MCF 10A (cell line): Measurements from ENCODE around the gene CITED4. TPM values are rescaled to one million over a fixed set of nuclear protein-coding genes. Genes with fewer than 3 reads are reported as not detected.

Experiments
- BruUV-seq: library from RNA; stranded (reverse); fragments of 400-500 nt; replicated peaks from 2 replicates; lab custom pipeline; 2021; lab: Mats Ljungman, UMichigan
- CTCF ChIA-PET: fragments of 300-600 bp; sonication (Branson Sonifier 250); formaldehyde crosslinking; extraction: SDS; loops from one replicate; lab custom pipeline; 2021; ENCODE audit warnings: antibody characterized with exemption, inconsistent platforms; lab: Yijun Ruan, JAX
- POLR2A ChIA-PET: fragments of 300-600, 350-650 bp; sonication (Branson Sonifier 250); formaldehyde crosslinking; extraction: SDS; loops from one replicate; lab custom pipeline; 2020; ENCODE audit warnings: antibody characterized with exemption, inconsistent platforms; lab: Yijun Ruan, JAX
- DNase-seq: peaks from one replicate; pipeline ENCODE4 v3.0.0-alpha.2; 2018; ENCODE audit not compliant: unreplicated experiment
- H3K27ac Mint-ChIP-seq: one replicate; pipeline ENCODE4 v1.8.0; 2022; ENCODE audit warnings: mild to moderate bottlenecking, low read depth, mixed read lengths; ENCODE audit not compliant: unreplicated experiment
- H3K27me3 Mint-ChIP-seq: one replicate; pipeline ENCODE4 v1.8.0; 2022; ENCODE audit warnings: mixed read lengths; ENCODE audit not compliant: insufficient read depth, unreplicated experiment
- H3K36me3 Mint-ChIP-seq: one replicate; pipeline ENCODE4 v1.8.0; 2022; ENCODE audit warnings: mild to moderate bottlenecking, moderate library complexity, mixed read lengths; ENCODE audit not compliant: insufficient read depth, unreplicated experiment
- H3K4me1 Mint-ChIP-seq: one replicate; pipeline ENCODE4 v1.8.0; 2022; ENCODE audit warnings: mixed read lengths; ENCODE audit not compliant: insufficient read depth, unreplicated experiment
- H3K4me3 Mint-ChIP-seq: one replicate; pipeline ENCODE4 v1.8.0; 2022; ENCODE audit warnings: mild to moderate bottlenecking, moderate library complexity, mixed read lengths; ENCODE audit not compliant: unreplicated experiment
- H3K9me3 Mint-ChIP-seq: one replicate; pipeline ENCODE4 v1.8.0; 2022; ENCODE audit warnings: mixed read lengths; ENCODE audit not compliant: unreplicated experiment
- intact Hi-C: fragments of 100-400 bp; cut with micrococcal nuclease; formaldehyde crosslinking; loops from 2 replicates; pipeline ENCODE4 v1.14.1; 2022
- total RNA-seq: library from RNA; stranded (reverse); gene quantifications from 2 replicates; pipeline ENCODE4 v1.2.3, GENCODE V29; 2022
- TF ChIP-seq, protein P1 (sequence below): fragments of 200-600 bp; IDR thresholded peaks from one replicate; pipeline ENCODE4 v1.8.0; 2022; ENCODE audit warnings: antibody characterized with exemption, mild to moderate bottlenecking; ENCODE audit not compliant: unreplicated experiment

CITED4 gene
- total RNA-seq, 1 experiment from 2014 or later, result 43.5 TPM

DNA sequence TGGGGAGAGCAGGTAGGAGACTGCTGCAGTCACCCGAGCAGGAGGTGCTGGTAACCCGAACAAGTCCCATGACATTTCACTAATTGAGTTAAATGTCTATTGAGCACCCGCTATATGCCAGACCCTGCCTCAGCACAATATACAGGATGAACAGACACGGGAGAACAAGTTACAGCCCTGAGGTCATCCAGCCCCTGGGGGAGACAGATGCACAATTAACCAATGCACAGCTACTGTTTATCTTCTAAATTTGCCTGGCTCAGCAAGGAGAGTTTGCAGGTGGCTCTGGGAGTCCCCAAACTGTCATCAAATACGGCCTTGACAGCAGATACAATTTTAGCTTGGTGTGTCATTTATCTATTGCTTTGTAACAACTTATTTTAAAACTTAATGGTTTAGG, 18.1 kb downstream of the CITED4 start:
- H3K4me1 Mint-ChIP-seq, result no peaks in the 10 kb centered on the region
- TF ChIP-seq, protein P1, sequence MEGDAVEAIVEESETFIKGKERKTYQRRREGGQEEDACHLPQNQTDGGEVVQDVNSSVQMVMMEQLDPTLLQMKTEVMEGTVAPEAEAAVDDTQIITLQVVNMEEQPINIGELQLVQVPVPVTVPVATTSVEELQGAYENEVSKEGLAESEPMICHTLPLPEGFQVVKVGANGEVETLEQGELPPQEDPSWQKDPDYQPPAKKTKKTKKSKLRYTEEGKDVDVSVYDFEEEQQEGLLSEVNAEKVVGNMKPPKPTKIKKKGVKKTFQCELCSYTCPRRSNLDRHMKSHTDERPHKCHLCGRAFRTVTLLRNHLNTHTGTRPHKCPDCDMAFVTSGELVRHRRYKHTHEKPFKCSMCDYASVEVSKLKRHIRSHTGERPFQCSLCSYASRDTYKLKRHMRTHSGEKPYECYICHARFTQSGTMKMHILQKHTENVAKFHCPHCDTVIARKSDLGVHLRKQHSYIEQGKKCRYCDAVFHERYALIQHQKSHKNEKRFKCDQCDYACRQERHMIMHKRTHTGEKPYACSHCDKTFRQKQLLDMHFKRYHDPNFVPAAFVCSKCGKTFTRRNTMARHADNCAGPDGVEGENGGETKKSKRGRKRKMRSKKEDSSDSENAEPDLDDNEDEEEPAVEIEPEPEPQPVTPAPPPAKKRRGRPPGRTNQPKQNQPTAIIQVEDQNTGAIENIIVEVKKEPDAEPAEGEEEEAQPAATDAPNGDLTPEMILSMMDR, result no peak
- H3K27me3 Mint-ChIP-seq, result no peaks in the 10 kb centered on the region
- no peak for DNase-seq
- H3K27ac Mint-ChIP-seq, result no peak overlapping the region
- intact Hi-C loops, result no loop called here
- peaks cover 8% of the 10 kb centered on the region for H3K9me3 Mint-ChIP-seq
- ChIA-PET CTCF (interaction anchor here (0.6 to 19.7 kb wide), 3 partner anchors 29 to 103 kb away, joined by 3 to 609 read pairs (median 4); no protein-coding TSS in a partner anchor), POLR2A (interaction anchor here (1.1 kb wide), 3 partner anchors 17 to 285 kb away, joined by 3 to 4 read pairs (median 3); no protein-coding TSS in a partner anchor)
- H3K4me3 Mint-ChIP-seq, result no peak overlapping the region
- no peaks in the 10 kb centered on the region for H3K36me3 Mint-ChIP-seq
- BruUV-seq, result no TSS peak

DNA sequence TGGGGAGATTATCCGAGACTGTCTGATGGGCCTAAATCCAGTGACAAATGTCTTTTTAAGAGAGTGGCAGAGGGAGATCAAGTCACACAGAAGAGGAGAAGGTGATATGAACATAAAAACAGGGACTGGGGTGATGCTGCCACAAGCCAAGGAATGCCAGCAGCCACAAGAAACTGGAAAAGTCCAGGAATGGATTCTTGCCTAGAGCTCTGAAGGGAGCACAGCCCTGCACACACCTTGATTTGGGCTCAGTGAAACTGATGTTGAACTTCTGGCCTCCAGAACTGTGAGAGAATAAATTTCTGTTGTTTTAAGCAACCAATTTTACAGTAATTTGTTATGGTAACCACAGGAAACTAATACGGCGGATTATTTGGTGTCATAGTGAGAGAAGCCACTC, 19.5 kb downstream of the CITED4 start:
- no peak overlapping the region for H3K27ac Mint-ChIP-seq
- H3K9me3 Mint-ChIP-seq, result peaks cover 8% of the 10 kb centered on the region
- intact Hi-C loops, result no loop called here
- TF ChIP-seq, protein P1, result no peak
- POLR2A ChIA-PET, result interaction anchor here (0.6 kb wide), 1 partner anchor 161 kb away, joined by 3 read pairs; no protein-coding TSS in a partner anchor
- no peaks in the 10 kb centered on the region for H3K4me1 Mint-ChIP-seq
- no peaks in the 10 kb centered on the region for H3K36me3 Mint-ChIP-seq
- DNase-seq, result no peak
- BruUV-seq, result no TSS peak
- CTCF ChIA-PET, result interaction anchor here (1.2 kb wide), 1 partner anchor 110 kb away, joined by 5 read pairs; no protein-coding TSS in a partner anchor
- no peak overlapping the region for H3K4me3 Mint-ChIP-seq
- H3K27me3 Mint-ChIP-seq, result no peaks in the 10 kb centered on the region

DNA sequence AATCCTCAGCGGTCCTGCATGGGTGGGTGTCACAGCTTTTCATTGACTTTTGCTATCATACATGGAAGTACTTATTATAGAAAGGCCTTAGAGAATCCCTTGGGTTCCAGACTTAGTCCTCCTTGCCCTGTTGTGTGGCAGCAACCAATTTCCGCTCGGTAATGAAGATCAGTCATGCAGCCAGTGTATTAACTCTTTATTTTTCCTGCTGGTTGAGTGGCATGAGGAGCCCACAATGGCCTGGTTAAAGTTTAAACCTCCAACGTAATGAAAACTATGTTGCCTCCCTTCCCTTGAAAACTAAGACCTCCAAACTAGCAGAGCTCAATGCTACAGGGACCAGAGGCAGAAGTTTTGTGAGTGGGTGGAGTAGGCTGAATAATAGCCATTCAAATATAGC, 20.0 kb downstream of the CITED4 start:
- POLR2A ChIA-PET, result interaction anchor here (0.6 kb wide), 1 partner anchor 162 kb away, joined by 3 read pairs; no protein-coding TSS in a partner anchor
- no peaks in the 10 kb centered on the region for H3K27me3 Mint-ChIP-seq
- DNase-seq, result no peak
- peaks cover 8% of the 10 kb centered on the region for H3K9me3 Mint-ChIP-seq
- TF ChIP-seq, protein P1, result no peak
- H3K27ac Mint-ChIP-seq, result no peak overlapping the region
- no peaks in the 10 kb centered on the region for H3K4me1 Mint-ChIP-seq
- H3K4me3 Mint-ChIP-seq, result no peak overlapping the region
- CTCF ChIA-PET, result interaction anchor here (1.2 kb wide), 1 partner anchor 111 kb away, joined by 5 read pairs; no protein-coding TSS in a partner anchor
- H3K36me3 Mint-ChIP-seq, result no peaks in the 10 kb centered on the region
- intact Hi-C loops, result no loop called here
- BruUV-seq, result no TSS peak

DNA sequence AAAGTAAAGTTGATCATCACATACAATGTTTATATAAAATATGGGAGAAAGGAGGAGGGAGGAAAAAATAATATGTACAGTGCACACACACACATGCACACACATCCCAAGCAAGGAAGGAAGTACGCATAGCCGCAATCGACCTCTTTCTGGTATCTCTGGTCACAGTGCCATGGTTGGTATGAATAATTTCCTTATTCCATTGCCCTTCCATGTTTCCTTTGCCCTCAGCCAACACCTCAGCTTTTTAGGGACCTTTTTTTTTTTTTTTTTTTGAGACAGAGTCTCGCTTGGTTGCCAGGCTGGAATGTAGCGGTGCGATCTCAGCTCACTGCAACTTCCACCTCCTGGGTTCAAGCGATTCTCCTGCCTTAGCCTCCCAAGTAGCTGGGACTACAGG, 20.6 kb downstream of the CITED4 start:
- CTCF ChIA-PET, result no interaction called here
- no peaks in the 10 kb centered on the region for H3K36me3 Mint-ChIP-seq
- intact Hi-C loops, result no loop called here
- H3K4me3 Mint-ChIP-seq, result no peak overlapping the region
- POLR2A ChIA-PET, result no interaction called here
- no peak for DNase-seq
- no peak overlapping the region for H3K27ac Mint-ChIP-seq
- BruUV-seq, result no TSS peak
- no peaks in the 10 kb centered on the region for H3K4me1 Mint-ChIP-seq
- TF ChIP-seq, protein P1, result no peak
- no peaks in the 10 kb centered on the region for H3K27me3 Mint-ChIP-seq
- peaks cover 8% of the 10 kb centered on the region for H3K9me3 Mint-ChIP-seq
